ENCODE results near the gene NETO2. TPM values are rescaled to one million over a fixed set of nuclear protein-coding genes. Genes with fewer than 3 reads are reported as not detected.

The NETO2 gene
- polyA plus RNA-seq, 3 donors: 12.4 to 15.7 (median 14.3) TPM

DNA sequence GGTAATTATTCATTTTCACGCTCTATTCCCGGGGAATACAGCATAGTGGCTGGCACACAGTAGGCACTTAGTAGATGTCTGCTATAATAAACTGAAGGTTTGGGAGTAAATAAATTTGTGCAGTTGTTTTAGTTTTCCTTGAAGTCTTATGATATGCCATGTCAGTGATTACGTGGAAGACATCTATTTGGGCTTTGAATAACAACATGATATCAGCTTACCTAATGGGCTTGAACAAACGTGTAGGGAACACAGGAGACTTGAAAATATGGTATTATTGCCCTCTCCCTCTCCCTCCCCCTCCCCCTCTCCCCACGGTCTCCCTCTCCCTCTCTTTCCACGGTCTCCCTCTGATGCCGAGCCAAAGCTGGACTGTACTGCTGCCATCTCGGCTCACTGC is 36.3 kb upstream of the NETO2 start:
- intact Hi-C loops (cut with micrococcal nuclease): no loop called here
- no peak overlapping the region for H3K4me3 ChIP-seq (replicated peaks in 1 of 3; ENCODE audit: low read depth in 2 of 3, low read length in 3 of 3)
- no peaks in the 10 kb centered on the region for H3K27me3 ChIP-seq (ENCODE audit: control insufficient read depth in 2 of 2, insufficient read depth in 2 of 2, low read length in 2 of 2)
- no peak overlapping the region for H3K4me2 ChIP-seq (replicated peaks; ENCODE audit: extremely low read depth, low read length, poor library complexity, severe bottlenecking)
- Mint-ChIP-seq H3K4me1 (no peaks in the 10 kb centered on the region), H3K36me3 (peaks cover 17 to 25% of the 10 kb centered on the region in 2 donors), H3K9me3 (peaks cover 18 to 28% (median 26%) of the 10 kb centered on the region in 7 donors), H3K4me3 (no peak overlapping the region), H3K27me3 (ENCODE audit: low read depth in 3 of 3) (peaks cover 0 to 3% (median 0%) of the 10 kb centered on the region in 3 donors), H3K27ac (no peak overlapping the region)
- H3K4me1 ChIP-seq (ENCODE audit: control insufficient read depth in 1 of 2, insufficient read depth in 2 of 2, low read length in 2 of 2): no peaks in the 10 kb centered on the region
- no peak overlapping the region for H3K27ac ChIP-seq (ENCODE audit: low read depth in 1 of 2, low read length in 2 of 2)
- no peaks in the 10 kb centered on the region for H4K20me1 ChIP-seq (ENCODE audit: insufficient read depth, low read length)
- H2AFZ ChIP-seq (ENCODE audit: insufficient read depth, low read depth, low read length, poor library complexity, severe bottlenecking): no peak overlapping the region
- TF ChIP-seq CTCF (IDR thresholded peaks at IDR 0.05): no peak
- H3K36me3 ChIP-seq (replicated peaks in 1 of 2; ENCODE audit: control insufficient read depth in 1 of 2, insufficient read depth in 2 of 2, low read length in 2 of 2): no peaks in the 10 kb centered on the region
- 100% methylated on average over 5 of the region's 8 CpGs for WGBS (ENCODE audit: insufficient coverage)
- H3K9me3 ChIP-seq (replicated peaks in 1 of 2; ENCODE audit: control insufficient read depth in 1 of 2, insufficient read depth in 1 of 2, low read length in 2 of 2): peaks cover 4 to 6% of the 10 kb centered on the region in 2 donors
- no peak for DNase-seq
- H3K79me2 ChIP-seq (ENCODE audit: insufficient read depth, low read length): no peaks in the 10 kb centered on the region
- no peak overlapping the region for H3K9ac ChIP-seq (ENCODE audit: insufficient read depth, low read length, poor library complexity, severe bottlenecking)

DNA sequence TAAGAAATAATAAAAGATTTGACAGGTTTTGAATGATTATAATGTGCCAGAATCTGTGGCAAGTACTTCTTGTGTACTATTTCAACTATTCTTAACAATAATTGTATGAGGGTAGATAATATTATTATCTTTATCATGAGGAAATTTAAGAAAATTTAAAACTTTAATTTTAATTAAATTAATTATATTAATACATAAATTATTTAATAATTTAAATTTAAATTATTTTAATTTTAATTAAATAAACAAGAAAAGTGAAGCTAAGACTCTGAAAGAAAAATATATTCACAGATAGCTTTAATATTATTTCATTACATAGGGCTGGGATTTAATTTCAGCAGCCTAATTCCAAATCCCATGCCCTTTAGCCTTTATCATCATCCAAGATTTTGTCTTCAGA is 31.4 kb upstream of the NETO2 start:
- Histone ChIP-seq H3K27ac (ENCODE audit: low read depth in 1 of 2, low read length in 2 of 2) (no peak overlapping the region), H3K4me1 (ENCODE audit: control insufficient read depth in 1 of 2, insufficient read depth in 2 of 2, low read length in 2 of 2) (no peaks in the 10 kb centered on the region), H2AFZ (ENCODE audit: insufficient read depth, low read depth, low read length, poor library complexity, severe bottlenecking) (no peak overlapping the region), H3K27me3 (ENCODE audit: control insufficient read depth in 2 of 2, insufficient read depth in 2 of 2, low read length in 2 of 2) (no peaks in the 10 kb centered on the region), H3K9me3 (replicated peaks in 1 of 2; ENCODE audit: control insufficient read depth in 1 of 2, insufficient read depth in 1 of 2, low read length in 2 of 2) (no peaks in the 10 kb centered on the region), H3K36me3 (replicated peaks in 1 of 2; ENCODE audit: control insufficient read depth in 1 of 2, insufficient read depth in 2 of 2, low read length in 2 of 2) (no peaks in the 10 kb centered on the region), H3K4me3 (replicated peaks in 1 of 3; ENCODE audit: low read depth in 2 of 3, low read length in 3 of 3) (no peak overlapping the region), H4K20me1 (ENCODE audit: insufficient read depth, low read length) (no peaks in the 10 kb centered on the region), H3K4me2 (replicated peaks; ENCODE audit: extremely low read depth, low read length, poor library complexity, severe bottlenecking) (no peak overlapping the region), H3K79me2 (ENCODE audit: insufficient read depth, low read length) (no peaks in the 10 kb centered on the region), H3K9ac (ENCODE audit: insufficient read depth, low read length, poor library complexity, severe bottlenecking) (no peak overlapping the region)
- Mint-ChIP-seq H3K9me3 (peaks cover 0 to 3% (median 0%) of the 10 kb centered on the region in 7 donors), H3K27me3 (ENCODE audit: low read depth in 3 of 3) (no peaks in the 10 kb centered on the region), H3K4me3 (no peak overlapping the region), H3K36me3 (peaks cover 13 to 19% of the 10 kb centered on the region in 2 donors), H3K27ac (no peak overlapping the region), H3K4me1 (no peaks in the 10 kb centered on the region)
- TF ChIP-seq CTCF (IDR thresholded peaks at IDR 0.05): no peak
- DNase-seq: no peak
- intact Hi-C loops (cut with micrococcal nuclease): no loop called here

Data from CD14-positive monocyte (primary cell).